A549 (cell line): ENCODE data around the gene EVI5L. TPM values are rescaled to one million over a fixed set of nuclear protein-coding genes. Genes with fewer than 3 reads are reported as not detected.
A peak's percentile ranks its signal among the peaks of the same experiment; 100 is the strongest.

Experiments
- ATAC-seq, 2 experiments: fragments of 200-7000 bp in 1 of 2; fragments of >200 bp in 1 of 2; cut with Nextera tagmentation in 1 of 2; cut with Tn5 transposase in 1 of 2; 3 replicates each; pipeline versions ENCODE4 v1.8.0 to v1.9.1; 2018 to 2020; ENCODE audit warnings: mild to moderate bottlenecking in 1 of 2, moderate library complexity in 1 of 2
- CTCF ChIA-PET: fragments of 300-600 bp; sonication (Branson Sonifier 250); formaldehyde crosslinking; extraction: SDS; loops from one replicate; lab custom pipeline; 2021; ENCODE audit warnings: antibody characterized with exemption, inconsistent platforms; lab: Yijun Ruan, JAX
- POLR2A ChIA-PET: fragments of 350-600 bp; formaldehyde crosslinking; extraction: SDS; loops from one replicate; lab custom pipeline; 2021; ENCODE audit warnings: antibody characterized with exemption, inconsistent platforms; lab: Yijun Ruan, JAX
- DNase-seq, 2 experiments: peaks; one replicate each; pipeline versions ENCODE4 v3.0.0 to v3.0.0-alpha.2; 2011 to 2016; ENCODE audit warnings: low read depth in 1 of 2, low spot score in 1 of 2
- FAIRE-seq: peaks from 2 replicates; lab custom pipeline; 2011; peaks lifted over from hg19 to GRCh38; lab: Jason Lieb, UNC
- H3K27ac ChIP-seq, 2 experiments: fragments of >200 bp; sonication (Bioruptor Twin); formaldehyde crosslinking; 3 replicates each; pipeline ENCODE4 v1.5.1; 2016 to 2017
- H3K4me1 ChIP-seq: fragments of >200 bp; sonication (Bioruptor Twin); formaldehyde crosslinking; 3 replicates; pipeline ENCODE4 v1.6.1; 2016
- H3K4me2 ChIP-seq: fragments of >200 bp; sonication (Bioruptor Twin); formaldehyde crosslinking; 3 replicates; pipeline ENCODE4 v1.6.1; 2016
- H3K4me3 ChIP-seq: fragments of >200 bp; sonication (Bioruptor Twin); formaldehyde crosslinking; 3 replicates; pipeline ENCODE4 v1.5.1; 2016
- H3K9me3 ChIP-seq: fragments of >200 bp; sonication (Bioruptor Twin); formaldehyde crosslinking; 3 replicates; pipeline ENCODE4 v1.6.1; 2016
- CEBPB ChIP-seq, 2 experiments: fragments of >200 bp in 1 of 2; sonication (Bioruptor Twin) in 1 of 2; formaldehyde crosslinking in 1 of 2; IDR thresholded peaks; 2 replicates each; pipeline ENCODE4 v1.6.1; 2012 to 2016
- CHD2 ChIP-seq: fragments of 150-350 bp; IDR thresholded peaks from 2 replicates; pipeline ENCODE4 v1.6.1; 2014; ENCODE audit warnings: low read length; ENCODE audit not compliant: partially characterized antibody
- CHD4 ChIP-seq: fragments of 200-600 bp; sonication (generic); IDR thresholded peaks from 2 replicates; pipeline ENCODE4 v1.6.1; 2016; ENCODE audit warnings: antibody characterized with exemption, mild to moderate bottlenecking, borderline replicate concordance
- E2F6 ChIP-seq: IDR thresholded peaks from 2 replicates; pipeline ENCODE4 v1.6.1; 2012; ENCODE audit warnings: low read depth, borderline replicate concordance
- ESRRA ChIP-seq: fragments of 150-350 bp; IDR thresholded peaks from 2 replicates; pipeline ENCODE4 v1.6.1; 2014; ENCODE audit warnings: mild to moderate bottlenecking, low read length, borderline replicate concordance
- FOSB ChIP-seq: fragments of 250-450 bp; sonication (Bioruptor Pico); IDR thresholded peaks from 2 replicates; pipeline ENCODE4 v1.5.0; 2020; ENCODE audit warnings: mild to moderate bottlenecking, moderate library complexity
- FOXS1 ChIP-seq: fragments of 250-450 bp; sonication (Bioruptor Pico); IDR thresholded peaks from 2 replicates; pipeline ENCODE4 v1.5.0; 2020; ENCODE audit warnings: mild to moderate bottlenecking, moderate library complexity
- GATA3 ChIP-seq: IDR thresholded peaks from 2 replicates; pipeline ENCODE4 v1.6.1; 2012; ENCODE audit warnings: borderline replicate concordance
- HDAC2 ChIP-seq: fragments of 200-600 bp; sonication (generic); IDR thresholded peaks from 2 replicates; pipeline ENCODE4 v1.6.1; 2016
- HES2 ChIP-seq: fragments of >200 bp; sonication (Bioruptor Twin); formaldehyde crosslinking; IDR thresholded peaks from 2 replicates; pipeline ENCODE4 v1.6.1; 2016
- HMGXB4 ChIP-seq: fragments of 250-450 bp; sonication (Bioruptor Pico); IDR thresholded peaks from 2 replicates; pipeline ENCODE4 v1.5.0; 2021; ENCODE audit warnings: mild to moderate bottlenecking, moderate library complexity, borderline replicate concordance
- KDM1A ChIP-seq: fragments of 200-600 bp; sonication (generic); IDR thresholded peaks from 2 replicates; pipeline ENCODE4 v1.6.1; 2016; ENCODE audit warnings: low read depth, mild to moderate bottlenecking
- KDM5A ChIP-seq: fragments of 200-600 bp; sonication (generic); IDR thresholded peaks from 2 replicates; pipeline ENCODE4 v1.6.1; 2016; ENCODE audit warnings: antibody characterized with exemption, mild to moderate bottlenecking
- MAFK ChIP-seq: fragments of 450-650 bp; IDR thresholded peaks from 2 replicates; pipeline ENCODE4 v1.6.1; 2014; ENCODE audit not compliant: partially characterized antibody
- MAZ ChIP-seq: fragments of 150-350 bp; IDR thresholded peaks from 2 replicates; pipeline ENCODE4 v1.6.1; 2014; ENCODE audit warnings: antibody characterized with exemption, low read depth, low read length, borderline replicate concordance
- NFE2L2 ChIP-seq: fragments of 150-350 bp; conservative IDR thresholded peaks from 2 replicates; pipeline ENCODE4 v1.6.1; 2014; ENCODE audit warnings: low read length
- PBX3 ChIP-seq: IDR thresholded peaks from 2 replicates; pipeline ENCODE4 v1.6.1; 2012
- PHF8 ChIP-seq: fragments of 200-600 bp; sonication (generic); IDR thresholded peaks from 2 replicates; pipeline ENCODE4 v1.6.1; 2016; ENCODE audit warnings: low read depth, mild to moderate bottlenecking, antibody characterized with exemption, moderate library complexity, borderline replicate concordance
- POLR2A ChIP-seq: IDR thresholded peaks from 2 replicates; pipeline ENCODE4 v1.6.1; 2012; ENCODE audit warnings: mild to moderate bottlenecking, low read length
- RAD21 ChIP-seq, 2 experiments: fragments of >200 bp in 1 of 2; sonication (Bioruptor Twin) in 1 of 2; formaldehyde crosslinking in 1 of 2; IDR thresholded peaks in 1 of 2; conservative IDR thresholded peaks in 1 of 2; 2 replicates in 1 of 2; 3 replicates in 1 of 2; pipeline ENCODE4 v1.6.1; 2012 to 2018; ENCODE audit warnings: inconsistent platforms in 1 of 2
- RCOR1 ChIP-seq: fragments of 150-350 bp; IDR thresholded peaks from 2 replicates; pipeline ENCODE4 v1.6.1; 2014; ENCODE audit warnings: antibody characterized with exemption, low read length, low read depth
- SREBF2 ChIP-seq: fragments of 450-650 bp; IDR thresholded peaks from 2 replicates; pipeline ENCODE4 v1.6.1; 2014; ENCODE audit warnings: mild to moderate bottlenecking, moderate library complexity
- TFCP2L1 ChIP-seq: fragments of 250-450 bp; sonication (Bioruptor Pico); IDR thresholded peaks from 2 replicates; pipeline ENCODE4 v1.5.0; 2021; ENCODE audit warnings: mild to moderate bottlenecking
- TP53 ChIP-seq: fragments of 250-450 bp; sonication (Bioruptor Pico); IDR thresholded peaks from 2 replicates; pipeline ENCODE4 v1.5.0; 2021; ENCODE audit warnings: mild to moderate bottlenecking, moderate library complexity
- WGBS: methylation state at CpG from one replicate; pipeline ENCODE4 v1.1.6; 2017; ENCODE audit errors: missing lambda C conversion rate; 5-methylcytosine and 5-hydroxymethylcytosine counted together
- polyA plus RNA-seq, 4 experiments: library from polyadenylated mRNA; depleted of rRNA in 3 of 4; stranded (reverse); fragments of >200 nt; fragmentation: RNase III in 1 of 4; extraction: RNeasy Plus Mini Kit Qiagen cat#74134 plus additional on column Dnase treatment in 1 of 4; gene quantifications; 2 replicates in 3 of 4; 3 replicates in 1 of 4; pipeline ENCODE4 v1.2.3, GENCODE V29; 2011 to 2017

Gene EVI5L
- polyA plus RNA-seq, 2 of the 4 experiments (the other 2 are of a cell fraction), result 1.2 to 1.8 TPM

- 56% methylated on average over 18 of the region's 47 CpGs for WGBS
- no peak for FAIRE-seq
- POLR2A ChIA-PET, result interaction anchor here (0.7 kb wide), 1 partner anchor 31 kb away, joined by 4 read pairs; the partner anchor contains the start of gene MAP2K7
- ATAC-seq, result no peak
- CTCF ChIA-PET, result interaction anchor here (2.5 kb wide), 1 partner anchor 20 kb away, joined by 6 read pairs; no protein-coding TSS in a partner anchor
- Histone ChIP-seq H3K27ac (0 out of 6 replicates have a peak overlapping the region, but pooled peaks of 1 of the 2 experiments have one; percentile 25), H3K4me2 (peak overlapping the region; percentile 81), H3K4me1 (peaks cover 31% of the 10 kb centered on the region), H3K4me3 (peak overlapping the region; percentile 35; the same call in 1 of the 3 replicates), H3K9me3 (no peaks in the 10 kb centered on the region)
- TF ChIP-seq CEBPB (IDR thresholded peaks at IDR 0.05) (no peak), MAZ (no peak), FOXS1 (no peak), KDM1A (peak; percentile 83), E2F6 (no peak), MAFK (no peak), CHD4 (peak; percentile 82; the same call in 1 of the 2 replicates), POLR2A (no peak), CHD2 (no peak), ESRRA (no peak)
- no peak for DNase-seq
Measured at GRCh38 chr19:7872306-7873204, 42.5 kb downstream of the EVI5L start.

- CTCF ChIA-PET, result interaction anchor here (2.5 kb wide), 1 partner anchor 20 kb away, joined by 6 read pairs; no protein-coding TSS in a partner anchor
- H3K4me2 ChIP-seq, result peak overlapping the region; percentile 99
- POLR2A ChIA-PET, result no interaction called here
- no peak for DNase-seq
- WGBS, result 83% methylated on average over 29 of the region's 53 CpGs
- FAIRE-seq, result no peak
- H3K4me1 ChIP-seq, result peaks cover 28% of the 10 kb centered on the region
- peak overlapping the region; percentile 78 to 87 for H3K27ac ChIP-seq
- peak overlapping the region; percentile 86 for H3K4me3 ChIP-seq
- no peaks in the 10 kb centered on the region for H3K9me3 ChIP-seq
- no peak for ATAC-seq
- no peak for TF ChIP-seq HES2
- no peak for TF ChIP-seq KDM5A
- TF ChIP-seq PHF8, result no peak
- TF ChIP-seq NFE2L2, result no peak
- no peak for TF ChIP-seq TFCP2L1 (CRISPR knock-in tag)
- no peak for TF ChIP-seq FOXS1
Measured at GRCh38 chr19:7873304-7874075, 43.5 kb downstream of the EVI5L start.

GRCh38 chr19:7874076-7874896 is 44.3 kb downstream of the EVI5L start, which contains the start of gene PRR36:
TSS of gene PRR36 (minus strand) at chr19:7874390. CDS start at chr19:7873689, 701 bp downstream.
- 4% methylated on average over 4 of the region's 88 CpGs for WGBS
- no peak for FAIRE-seq
- Histone ChIP-seq H3K27ac (peak within 1 kb of the TSS; percentile 78 to 87), H3K4me1 (peaks cover 27% of the 10 kb centered on the region), H3K9me3 (no peaks in the 10 kb centered on the region), H3K4me3 (peak within 1 kb of the TSS; percentile 86), H3K4me2 (peak within 1 kb of the TSS; percentile 99)
- ChIA-PET POLR2A (interaction anchor here (1.0 kb wide), 1 partner anchor 14 kb away, joined by 3 read pairs; the partner anchor contains the start of gene LRRC8E), CTCF (interaction anchor here (1.1 kb wide), 2 partner anchors 21 to 28 kb away, joined by 3 to 5 read pairs; no protein-coding TSS in a partner anchor)
- peak in 1 of 2 experiments; percentile 56 for DNase-seq
- ATAC-seq, result peak in 1 of 2 experiments; percentile 16; a peak in 1 of 6 replicates
- TF ChIP-seq HMGXB4 (CRISPR knock-in tag), result no peak
- TF ChIP-seq GATA3, result no peak
- no peak for TF ChIP-seq PBX3
- TF ChIP-seq SREBF2, result no peak
- no peak for TF ChIP-seq TP53
- TF ChIP-seq CHD2, result no peak
- TF ChIP-seq RCOR1, result no peak
- TF ChIP-seq HDAC2, result no peak
- TF ChIP-seq RAD21 (conservative IDR thresholded peaks at IDR 0.05 in 1 of 2, IDR thresholded peaks at IDR 0.05 in 1 of 2), result no peak
- no peak for TF ChIP-seq ESRRA
- TF ChIP-seq FOSB, result no peak
